HCT116 (cell line): ENCODE data around the gene MXRA7.

Experiments used
- ATF3 ChIP-seq: IDR thresholded peaks from 2 replicates; pipeline ENCODE4 v1.6.1; 2012
- CEBPB ChIP-seq: IDR thresholded peaks from 2 replicates; pipeline ENCODE4 v1.6.1; 2012; ENCODE audit warnings: low read depth
- CTCF ChIP-seq, 3 experiments: fragments of 200-600 bp in 1 of 3; sonication (generic) in 1 of 3; IDR thresholded peaks in 2 of 3; conservative IDR thresholded peaks in 1 of 3; 2 replicates each; pipeline ENCODE4 v1.5.1; 2012 to 2017; ENCODE audit warnings: low read depth in 2 of 3, low read length in 2 of 3, antibody characterized with exemption in 1 of 3, borderline replicate concordance in 1 of 3, control low read depth in 1 of 3, mild to moderate bottlenecking in 1 of 3, mixed read lengths in 1 of 3, mixed run types in 1 of 3, moderate library complexity in 1 of 3; ENCODE audit not compliant: insufficient read depth in 1 of 3
- EZH2 ChIP-seq: fragments of 200-600 bp; sonication (generic); IDR thresholded peaks from 2 replicates; pipeline ENCODE4 v1.6.1; 2017; ENCODE audit warnings: antibody characterized with exemption, mixed run types
- EZH2phosphoT487 ChIP-seq: fragments of 200-600 bp; IDR thresholded peaks from 2 replicates; pipeline ENCODE4 v1.6.1; 2018; ENCODE audit warnings: antibody characterized with exemption, borderline replicate concordance
- FOSL1 ChIP-seq: IDR thresholded peaks from 2 replicates; pipeline ENCODE4 v1.6.1; 2012; ENCODE audit warnings: low read depth
- MAX ChIP-seq: IDR thresholded peaks from 2 replicates; pipeline ENCODE4 v1.6.1; 2012
- POLR2A ChIP-seq: IDR thresholded peaks from 2 replicates; pipeline ENCODE4 v1.7.0; 2011; ENCODE audit warnings: borderline replicate concordance; ENCODE audit not compliant: insufficient read depth, insufficient read length; ENCODE audit errors: extremely low read depth
- YY1 ChIP-seq: IDR thresholded peaks from 2 replicates; pipeline ENCODE4 v1.6.1; 2011; ENCODE audit warnings: low read length, low read depth, moderate library complexity, mild to moderate bottlenecking; ENCODE audit not compliant: insufficient replicate concordance; ENCODE audit errors: extremely low read depth
- ZBTB33 ChIP-seq: IDR thresholded peaks from 2 replicates; pipeline ENCODE4 v1.6.1; 2011; ENCODE audit warnings: mild to moderate bottlenecking, low read length, moderate library complexity; ENCODE audit not compliant: insufficient replicate concordance; ENCODE audit errors: extremely low read depth
- ZFX ChIP-seq: fragments of 450-650 bp; IDR thresholded peaks from 2 replicates; pipeline ENCODE4 v1.6.1; 2017

- peak in 2 of 3 experiments; percentile 20 to 36; a peak in 2 of 6 replicates for TF ChIP-seq CTCF (IDR thresholded peaks at IDR 0.05 in 2 of 3, conservative IDR thresholded peaks at IDR 0.05 in 1 of 3; ENCODE audit: borderline replicate concordance in 1 of 3, insufficient read depth in 1 of 3, low read depth in 2 of 3, low read length in 2 of 3)
- no peak for TF ChIP-seq ZFX
- no peak for TF ChIP-seq EZH2
- TF ChIP-seq ATF3: no peak
- TF ChIP-seq ZBTB33: no peak
- no peak for TF ChIP-seq EZH2phosphoT487
- no peak for TF ChIP-seq FOSL1
- TF ChIP-seq POLR2A: no peak
- no peak for TF ChIP-seq MAX
- no peak for TF ChIP-seq YY1
- TF ChIP-seq CEBPB: no peak
Measured at GRCh38 chr17:76683011-76683755, 27.6 kb downstream of the MXRA7 start.
